Gastrocnemius medialis (tissue), 4 donors: ENCODE results near the gene MCAM. TPM values are rescaled to one million over a fixed set of nuclear protein-coding genes. Genes with fewer than 3 reads are reported as not detected.

Experiments
- ATAC-seq, 2 donors: fragments of 150-250 bp; one replicate each; pipeline ENCODE4 v1.9.1; 2016
- DNase-seq, 2 donors: peaks; one replicate each; pipeline ENCODE4 v3.0.0-alpha.2; 2019
- H3K27ac ChIP-seq, 4 donors: fragments of 200-600 bp; sonication (generic); 1 replicate in 1 of 4; 2 replicates in 3 of 4; pipeline ENCODE4 v1.5.1; 2016 to 2018; ENCODE audit warnings: mild to moderate bottlenecking in 2 of 4, moderate library complexity in 1 of 4
- H3K27me3 ChIP-seq, 3 donors: fragments of 200-600 bp; sonication (generic) in 2 of 3; 1 replicate in 1 of 3; 2 replicates in 2 of 3; pipeline versions ENCODE4 v1.5.1 to v1.6.0; 2016 to 2019; ENCODE audit warnings: mild to moderate bottlenecking in 1 of 3, moderate library complexity in 1 of 3
- H3K36me3 ChIP-seq, 2 donors: fragments of 200-600 bp; sonication (generic) in 1 of 2; one replicate each; pipeline ENCODE4 v1.5.1; 2017 to 2018
- H3K4me1 ChIP-seq, 2 donors: fragments of 200-600 bp; sonication (generic) in 1 of 2; one replicate each; pipeline ENCODE4 v1.5.1; 2016 to 2017; ENCODE audit warnings: mild to moderate bottlenecking in 2 of 2
- H3K4me3 ChIP-seq, 4 donors: fragments of 200-600 bp; sonication (generic) in 3 of 4; 1 replicate in 1 of 4; 2 replicates in 3 of 4; pipeline ENCODE4 v1.5.1; 2016 to 2019; ENCODE audit warnings: mild to moderate bottlenecking in 2 of 4
- H3K9me3 ChIP-seq, 3 donors: fragments of 200-600 bp; sonication (generic) in 2 of 3; 1 replicate in 1 of 3; 2 replicates in 2 of 3; pipeline ENCODE4 v1.5.1; 2016 to 2019
- POLR2A ChIP-seq, 2 donors: fragments of 450-650 bp; IDR thresholded peaks; one replicate each; pipeline ENCODE4 v1.6.1; 2017; ENCODE audit warnings: antibody characterized with exemption in 2 of 2, mild to moderate bottlenecking in 2 of 2, moderate library complexity in 2 of 2
- in situ Hi-C, 4 donors: fragments of 200-750 bp; cut with MboI; loops; one replicate each; pipeline versions ENCODE4 v1.15.0 to v1.8.0; 2017; ENCODE audit warnings: low sequenced_read_pairs in 4 of 4
- intact Hi-C: fragments of 100-400 bp; cut with DNase I; formaldehyde crosslinking; loops from one replicate; pipeline ENCODE4 v1.15.1; 2023; ENCODE audit warnings: low total_unique reads
- total RNA-seq, 4 donors: library from RNA; depleted of rRNA; stranded (reverse); fragments of >200 nt; gene quantifications; one replicate each; pipeline versions ENCODE4 v1.1.0 to v1.2.3, GENCODE V29; 2016
- TF ChIP-seq, protein P1 (sequence below), 5 experiments: fragments of 450-650 bp in 3 of 5; fragments of 200-600 bp in 2 of 5; sonication (generic) in 2 of 5; IDR thresholded peaks in 4 of 5; conservative IDR thresholded peaks in 1 of 5; 1 replicate in 4 of 5; 2 replicates in 1 of 5; pipeline ENCODE4 v1.5.1; 2016 to 2019; ENCODE audit warnings: antibody characterized with exemption in 5 of 5, mild to moderate bottlenecking in 3 of 5, moderate library complexity in 3 of 5

The MCAM gene
- total RNA-seq, 4 donors from 2014 or later: 22.6 to 193 (median 123) TPM

GRCh38 chr11:119305556-119306372, 11.2 kb downstream of the MCAM start:
- Histone ChIP-seq H3K4me1 (peaks cover 51 to 54% of the 10 kb centered on the region in 2 donors), H3K27ac (peak overlapping the region; percentile 63 to 74 (median 71))
- ATAC-seq: peak; percentile 39 to 63

GRCh38 chr11:119303227-119303718, 13.7 kb downstream of the MCAM start:
- TF ChIP-seq POLR2A (IDR thresholded peaks at IDR 0.05): no peak
- intact Hi-C loops: loop anchor here (10.0 kb wide), 1 partner anchor 1042 kb away; no protein-coding TSS in a partner anchor
- no peak for DNase-seq
- Histone ChIP-seq H3K4me1 (peaks cover 73 to 77% of the 10 kb centered on the region in 2 donors), H3K36me3 (peaks cover 0 to 8% of the 10 kb centered on the region in 2 donors), H3K27ac (peak overlapping the region; percentile 58 to 85 (median 81)), H3K4me3 (no peak overlapping the region), H3K27me3 (no peaks in the 10 kb centered on the region), H3K9me3 (no peaks in the 10 kb centered on the region)
- in situ Hi-C loops: no loop called here
- ATAC-seq: no peak

More at GRCh38 chr11:119305556-119306372, 11.2 kb downstream of the MCAM start:
- intact Hi-C loops: loop anchor here (5.0 to 10.0 kb wide), 2 partner anchors 138 to 1039 kb away; partner anchors contain the start of gene NLRX1
- Histone ChIP-seq H3K36me3 (peaks cover 0 to 8% of the 10 kb centered on the region in 2 donors), H3K27me3 (no peaks in the 10 kb centered on the region), H3K4me3 (no peak overlapping the region), H3K9me3 (no peaks in the 10 kb centered on the region)
- in situ Hi-C loops: no loop called here
- no peak for DNase-seq
- TF ChIP-seq POLR2A (IDR thresholded peaks at IDR 0.05): no peak
- TF ChIP-seq, protein P1, sequence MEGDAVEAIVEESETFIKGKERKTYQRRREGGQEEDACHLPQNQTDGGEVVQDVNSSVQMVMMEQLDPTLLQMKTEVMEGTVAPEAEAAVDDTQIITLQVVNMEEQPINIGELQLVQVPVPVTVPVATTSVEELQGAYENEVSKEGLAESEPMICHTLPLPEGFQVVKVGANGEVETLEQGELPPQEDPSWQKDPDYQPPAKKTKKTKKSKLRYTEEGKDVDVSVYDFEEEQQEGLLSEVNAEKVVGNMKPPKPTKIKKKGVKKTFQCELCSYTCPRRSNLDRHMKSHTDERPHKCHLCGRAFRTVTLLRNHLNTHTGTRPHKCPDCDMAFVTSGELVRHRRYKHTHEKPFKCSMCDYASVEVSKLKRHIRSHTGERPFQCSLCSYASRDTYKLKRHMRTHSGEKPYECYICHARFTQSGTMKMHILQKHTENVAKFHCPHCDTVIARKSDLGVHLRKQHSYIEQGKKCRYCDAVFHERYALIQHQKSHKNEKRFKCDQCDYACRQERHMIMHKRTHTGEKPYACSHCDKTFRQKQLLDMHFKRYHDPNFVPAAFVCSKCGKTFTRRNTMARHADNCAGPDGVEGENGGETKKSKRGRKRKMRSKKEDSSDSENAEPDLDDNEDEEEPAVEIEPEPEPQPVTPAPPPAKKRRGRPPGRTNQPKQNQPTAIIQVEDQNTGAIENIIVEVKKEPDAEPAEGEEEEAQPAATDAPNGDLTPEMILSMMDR (IDR thresholded peaks at IDR 0.05 in 4 of 5, conservative IDR thresholded peaks at IDR 0.05 in 1 of 5): no peak

DNA sequence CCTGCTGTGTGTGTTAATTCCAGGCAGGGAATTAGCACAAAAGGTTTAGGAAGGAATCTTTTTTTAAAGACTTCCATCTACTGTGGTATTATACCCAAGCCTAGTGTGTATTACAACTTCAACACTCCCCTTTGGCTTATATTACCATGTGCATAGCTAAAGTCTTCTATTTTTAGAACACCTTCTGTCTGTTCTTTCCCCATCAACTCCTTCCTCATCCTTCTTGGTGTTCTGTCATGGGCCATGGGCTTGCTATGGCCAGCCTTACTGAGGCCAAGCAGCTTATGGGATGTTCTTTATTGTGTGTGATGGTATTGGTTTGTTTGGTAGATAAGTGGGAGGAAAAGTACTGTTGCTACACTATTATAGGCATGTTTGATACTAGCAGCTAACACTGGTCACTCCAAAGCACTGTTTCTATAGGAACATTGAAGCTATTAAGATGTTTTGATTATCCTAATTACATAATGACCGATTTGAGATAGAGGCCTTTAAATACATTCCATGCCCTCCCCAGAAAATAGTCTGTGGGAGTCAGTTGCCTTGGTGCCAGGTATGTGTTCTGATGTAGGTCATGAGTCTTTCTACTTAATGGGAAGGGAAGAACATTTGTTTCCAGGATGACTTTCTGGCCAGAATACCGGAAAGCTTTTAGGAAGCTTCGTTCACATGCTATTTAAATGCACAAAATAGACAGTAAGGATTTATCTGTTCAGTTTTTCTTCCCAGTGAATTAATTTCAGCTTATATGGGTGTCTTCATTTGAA, 16.5 kb downstream of the MCAM start:
- peaks cover 0 to 8% of the 10 kb centered on the region in 2 donors for H3K36me3 ChIP-seq
- ATAC-seq (peak; percentile 80 to 83), DNase-seq (no peak)
- no peak overlapping the region for H3K4me3 ChIP-seq
- peak overlapping the region; percentile 76 to 85 (median 81) for H3K27ac ChIP-seq
- in situ Hi-C loops: no loop called here
- no peaks in the 10 kb centered on the region for H3K9me3 ChIP-seq
- no peaks in the 10 kb centered on the region for H3K27me3 ChIP-seq
- H3K4me1 ChIP-seq: peaks cover 68 to 72% of the 10 kb centered on the region in 2 donors
- TF ChIP-seq, protein P1 (IDR thresholded peaks at IDR 0.05 in 4 of 5, conservative IDR thresholded peaks at IDR 0.05 in 1 of 5): no peak
- no peak for TF ChIP-seq POLR2A (IDR thresholded peaks at IDR 0.05)
- intact Hi-C loops: loop anchor here (10.0 kb wide), 1 partner anchor 1044 kb away; no protein-coding TSS in a partner anchor

GRCh38 chr11:119299416-119299815, 17.5 kb downstream of the MCAM start:
- peaks cover 0 to 8% of the 10 kb centered on the region in 2 donors for H3K36me3 ChIP-seq
- intact Hi-C loops: loop anchor here (1.0 to 5.0 kb wide), 3 partner anchors 81 to 179 kb away; partner anchors contain the start of genes CBL and USP2
- ATAC-seq: no peak
- no peaks in the 10 kb centered on the region for H3K9me3 ChIP-seq
- H3K4me3 ChIP-seq: no peak overlapping the region
- in situ Hi-C loops: no loop called here
- TF ChIP-seq, protein P1 (IDR thresholded peaks at IDR 0.05 in 4 of 5, conservative IDR thresholded peaks at IDR 0.05 in 1 of 5): no peak
- TF ChIP-seq POLR2A (IDR thresholded peaks at IDR 0.05): no peak
- H3K27me3 ChIP-seq: no peaks in the 10 kb centered on the region
- peaks cover 65 to 67% of the 10 kb centered on the region in 2 donors for H3K4me1 ChIP-seq
- peak overlapping the region; percentile 76 to 85 (median 81) for H3K27ac ChIP-seq
- DNase-seq: no peak
